Stimulated activated CD4-positive, alpha-beta T cell treated with anti-CD3 and anti-CD28 coated beads, Interleukin-4, amount 100 ng/mL, for 4 hours (primary cell): Measurements from ENCODE around the gene NBEA.

Experiments
- DNase-seq, 2 experiments: peaks; one replicate each; pipeline ENCODE4 v3.0.0-alpha.2; 2020

The NBEA gene

GRCh38 chr13:35526577-35526976 lies 584.5 kb downstream of the NBEA start:
- no peak for DNase-seq

GRCh38 chr13:35527451-35527850 lies 585.4 kb downstream of the NBEA start:
- DNase-seq: no peak

- no peak for DNase-seq
Measured at GRCh38 chr13:35530147-35530546, 588.1 kb downstream of the NBEA start.

GRCh38 chr13:35530581-35530980 lies 588.5 kb downstream of the NBEA start:
- no peak for DNase-seq

- DNase-seq: no peak
Measured at GRCh38 chr13:35531526-35531925, 589.5 kb downstream of the NBEA start.

- DNase-seq: no peak
Measured at GRCh38 chr13:35534343-35534742, 592.3 kb downstream of the NBEA start.

GRCh38 chr13:35548790-35549189 lies 606.7 kb downstream of the NBEA start:
- no peak for DNase-seq

- DNase-seq: no peak
Measured at GRCh38 chr13:35549481-35549880, 607.4 kb downstream of the NBEA start.

- DNase-seq: no peak
Measured at GRCh38 chr13:35552172-35552844, 610.2 kb downstream of the NBEA start.

- DNase-seq: no peak
Measured at GRCh38 chr13:35554972-35555623, 613.0 kb downstream of the NBEA start.

- no peak for DNase-seq
Measured at GRCh38 chr13:35557475-35557874, 615.4 kb downstream of the NBEA start.

GRCh38 chr13:35561540-35561939 lies 619.5 kb downstream of the NBEA start:
- no peak for DNase-seq

- no peak for DNase-seq
Measured at GRCh38 chr13:35565273-35565672, 623.2 kb downstream of the NBEA start.

GRCh38 chr13:35566340-35566739 lies 624.3 kb downstream of the NBEA start:
- no peak for DNase-seq

GRCh38 chr13:35567406-35567980 lies 625.4 kb downstream of the NBEA start:
- DNase-seq: no peak

GRCh38 chr13:35573639-35574038 lies 631.6 kb downstream of the NBEA start:
- no peak for DNase-seq

GRCh38 chr13:35592457-35592856 lies 650.4 kb downstream of the NBEA start:
- DNase-seq: no peak

- no peak for DNase-seq
Measured at GRCh38 chr13:35593651-35594050, 651.6 kb downstream of the NBEA start.

- no peak for DNase-seq
Measured at GRCh38 chr13:35594096-35594495, 652.0 kb downstream of the NBEA start.

- no peak for DNase-seq
Measured at GRCh38 chr13:35595181-35595580, 653.1 kb downstream of the NBEA start.

GRCh38 chr13:35596321-35597030 lies 654.4 kb downstream of the NBEA start:
- DNase-seq: no peak

- DNase-seq: no peak
Measured at GRCh38 chr13:35597451-35597850, 655.4 kb downstream of the NBEA start.

GRCh38 chr13:35598233-35598632 lies 656.2 kb downstream of the NBEA start:
- no peak for DNase-seq
